Chondrocyte (in vitro differentiated cells): ENCODE results near the gene FAM81B. TPM values are rescaled to one million over a fixed set of nuclear protein-coding genes. Genes with fewer than 3 reads are reported as not detected.
"Not testable (repeated sequence)": the region's sequence is repeated elsewhere in the genome, so short reads cannot be mapped to it uniquely, and the experiment has no call there.

ENCODE experiments used
- DNase-seq: peaks from one replicate; pipeline ENCODE4 v3.0.0; 2021; ENCODE audit warnings: mixed read lengths, low spot score
- H3K27ac Mint-ChIP-seq: one replicate; pipeline ENCODE4 v1.8.0; 2021; ENCODE audit warnings: mild to moderate bottlenecking, moderate library complexity, mixed read lengths; ENCODE audit not compliant: unreplicated experiment
- H3K27me3 Mint-ChIP-seq: 2 replicates; pipeline ENCODE4 v1.8.0; 2021; ENCODE audit warnings: low read depth, mixed read lengths
- H3K36me3 Mint-ChIP-seq: 2 replicates; pipeline ENCODE4 v1.8.0; 2021; ENCODE audit warnings: low read depth, mixed read lengths
- H3K4me1 Mint-ChIP-seq: 2 replicates; pipeline ENCODE4 v1.8.0; 2021; ENCODE audit warnings: low read depth, mild to moderate bottlenecking, mixed read lengths
- H3K4me3 Mint-ChIP-seq: one replicate; pipeline ENCODE4 v1.8.0; 2021; ENCODE audit warnings: mild to moderate bottlenecking, moderate library complexity, mixed read lengths; ENCODE audit not compliant: unreplicated experiment
- H3K9me3 Mint-ChIP-seq: 2 replicates; pipeline ENCODE4 v1.8.0; 2021; ENCODE audit warnings: low read depth, mixed read lengths
- total RNA-seq: library from RNA; stranded (reverse); gene quantifications from 3 replicates; pipeline ENCODE4 v1.2.1, GENCODE V29; 2021
- TF ChIP-seq, protein P1 (sequence below): fragments of 200-600 bp; sonication (generic); IDR thresholded peaks from 2 replicates; pipeline ENCODE4 v1.5.0; 2021; ENCODE audit warnings: antibody characterized with exemption, mild to moderate bottlenecking, moderate library complexity

Gene FAM81B
- total RNA-seq, 1 donor from 2014 or later = not detected

- H3K4me3 Mint-ChIP-seq = no peak overlapping the region
- H3K36me3 Mint-ChIP-seq = peaks cover 3% of the 10 kb centered on the region
- no peak for DNase-seq
- H3K9me3 Mint-ChIP-seq = peaks cover 27% of the 10 kb centered on the region
- TF ChIP-seq, protein P1, sequence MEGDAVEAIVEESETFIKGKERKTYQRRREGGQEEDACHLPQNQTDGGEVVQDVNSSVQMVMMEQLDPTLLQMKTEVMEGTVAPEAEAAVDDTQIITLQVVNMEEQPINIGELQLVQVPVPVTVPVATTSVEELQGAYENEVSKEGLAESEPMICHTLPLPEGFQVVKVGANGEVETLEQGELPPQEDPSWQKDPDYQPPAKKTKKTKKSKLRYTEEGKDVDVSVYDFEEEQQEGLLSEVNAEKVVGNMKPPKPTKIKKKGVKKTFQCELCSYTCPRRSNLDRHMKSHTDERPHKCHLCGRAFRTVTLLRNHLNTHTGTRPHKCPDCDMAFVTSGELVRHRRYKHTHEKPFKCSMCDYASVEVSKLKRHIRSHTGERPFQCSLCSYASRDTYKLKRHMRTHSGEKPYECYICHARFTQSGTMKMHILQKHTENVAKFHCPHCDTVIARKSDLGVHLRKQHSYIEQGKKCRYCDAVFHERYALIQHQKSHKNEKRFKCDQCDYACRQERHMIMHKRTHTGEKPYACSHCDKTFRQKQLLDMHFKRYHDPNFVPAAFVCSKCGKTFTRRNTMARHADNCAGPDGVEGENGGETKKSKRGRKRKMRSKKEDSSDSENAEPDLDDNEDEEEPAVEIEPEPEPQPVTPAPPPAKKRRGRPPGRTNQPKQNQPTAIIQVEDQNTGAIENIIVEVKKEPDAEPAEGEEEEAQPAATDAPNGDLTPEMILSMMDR = no peak
- no peaks in the 10 kb centered on the region for H3K4me1 Mint-ChIP-seq
- H3K27me3 Mint-ChIP-seq = peaks cover 28% of the 10 kb centered on the region
- no peak overlapping the region for H3K27ac Mint-ChIP-seq
Measured at GRCh38 chr5:95358320-95358719, 32.8 kb upstream of the FAM81B start.

DNA sequence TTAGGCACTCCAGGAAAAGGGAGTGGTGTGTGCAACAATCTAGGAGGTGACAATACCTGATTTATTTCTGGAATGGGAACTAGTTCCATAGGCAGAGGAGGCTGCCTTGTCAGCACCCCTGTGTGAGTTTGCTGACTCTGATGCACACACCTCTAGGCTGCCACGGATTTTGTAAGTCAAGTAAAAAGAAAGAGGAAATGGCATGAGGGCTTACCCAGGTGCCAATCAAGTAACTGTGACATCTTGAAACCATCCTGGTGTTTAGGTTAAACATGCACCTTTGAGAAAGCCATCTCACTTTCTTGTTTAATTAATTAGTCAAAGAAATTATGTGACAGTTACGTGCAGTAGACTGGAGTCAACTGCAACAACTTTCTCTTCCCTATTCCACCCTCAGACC, 32.3 kb upstream of the FAM81B start:
- peaks cover 23% of the 10 kb centered on the region for H3K27me3 Mint-ChIP-seq
- TF ChIP-seq, protein P1 = no peak
- peaks cover 32% of the 10 kb centered on the region for H3K9me3 Mint-ChIP-seq
- H3K27ac Mint-ChIP-seq = no peak overlapping the region
- H3K4me1 Mint-ChIP-seq = no peaks in the 10 kb centered on the region
- no peak overlapping the region for H3K4me3 Mint-ChIP-seq
- DNase-seq = no peak
- peaks cover 3% of the 10 kb centered on the region for H3K36me3 Mint-ChIP-seq

DNA sequence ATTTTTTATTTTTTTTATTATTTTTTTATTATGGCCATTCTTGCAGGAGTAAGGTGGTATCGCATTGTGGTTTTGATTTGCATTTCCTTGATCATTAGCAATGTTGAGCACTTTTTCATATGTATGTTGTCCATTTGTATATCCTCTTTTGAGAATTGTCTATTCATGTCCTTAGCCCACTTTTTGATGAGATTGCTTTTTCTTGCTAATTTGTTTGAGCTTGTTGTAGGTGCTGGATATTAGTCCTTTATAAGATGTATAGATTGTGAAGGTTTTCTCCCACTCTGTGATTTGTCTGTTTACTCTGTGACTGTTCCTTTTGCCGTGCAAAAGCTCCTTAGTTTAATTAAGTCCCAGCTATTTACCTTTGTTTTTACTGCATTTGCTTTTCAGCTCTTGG, 30.5 kb upstream of the FAM81B start:
- H3K27ac Mint-ChIP-seq, H3K4me3 Mint-ChIP-seq, H3K36me3 Mint-ChIP-seq, DNase-seq, H3K4me1 Mint-ChIP-seq: not testable (repeated sequence)
- H3K9me3 Mint-ChIP-seq = peaks cover 45% of the 10 kb centered on the region
- peaks cover 25% of the 10 kb centered on the region for H3K27me3 Mint-ChIP-seq

DNA sequence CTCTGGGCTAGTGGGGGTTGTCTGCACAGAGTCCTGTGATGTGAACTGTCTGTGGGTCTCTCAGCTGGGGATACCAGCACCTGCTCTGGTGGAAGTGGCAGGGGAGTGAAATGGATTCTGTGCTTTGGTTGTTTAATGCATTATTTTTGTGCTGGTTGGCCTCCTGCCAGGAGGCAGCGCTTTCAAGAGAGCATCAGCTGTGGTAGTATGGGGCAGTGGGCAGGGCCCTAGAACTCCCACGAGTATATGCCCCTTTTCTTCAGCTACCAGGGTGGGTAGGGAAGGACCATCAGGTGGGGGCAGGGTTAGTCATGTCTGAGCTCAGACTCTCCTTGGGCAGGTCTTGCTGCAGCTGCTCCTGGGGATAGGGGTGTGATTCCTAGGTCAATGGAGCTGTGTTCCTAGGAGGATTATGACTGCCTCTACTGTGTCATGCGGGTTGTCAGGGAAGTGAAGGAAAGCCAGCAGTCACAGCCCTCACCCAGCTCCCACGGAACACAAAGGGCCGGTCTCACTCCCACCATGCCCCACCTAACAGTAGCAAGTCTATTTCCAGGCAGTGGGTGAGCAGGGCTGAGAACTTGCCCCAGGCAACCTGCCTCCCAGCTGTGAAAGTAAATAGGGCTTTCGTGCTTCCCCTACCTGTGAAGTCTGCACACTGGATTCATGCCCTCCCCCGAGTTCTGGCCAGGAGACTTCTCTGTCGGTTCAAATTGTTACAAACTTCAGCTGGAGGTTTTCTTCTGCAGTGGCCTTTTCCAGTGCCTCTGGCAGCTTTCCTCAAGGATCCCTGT, 25.7 kb upstream of the FAM81B start:
- Mint-ChIP-seq H3K4me3 (no peak overlapping the region), H3K27ac (no peak overlapping the region), H3K27me3 (peaks cover 24% of the 10 kb centered on the region), H3K9me3 (peaks cover 40% of the 10 kb centered on the region), H3K4me1 (no peaks in the 10 kb centered on the region), H3K36me3 (peaks cover 2% of the 10 kb centered on the region)
- TF ChIP-seq, protein P1 = no peak
- DNase-seq = no peak

- no peak for DNase-seq
- no peak overlapping the region for H3K27ac Mint-ChIP-seq
Measured at GRCh38 chr5:95369782-95370181, 21.4 kb upstream of the FAM81B start.

More at GRCh38 chr5:95369782-95370181, 21.4 kb upstream of the FAM81B start:
- Mint-ChIP-seq H3K4me1 (no peaks in the 10 kb centered on the region), H3K9me3 (peaks cover 5% of the 10 kb centered on the region), H3K27me3 (peaks cover 25% of the 10 kb centered on the region), H3K4me3 (no peak overlapping the region), H3K36me3 (no peaks in the 10 kb centered on the region)
- TF ChIP-seq, protein P1 = no peak
